Measurements from ENCODE around the gene UGT1A3. TPM values are rescaled to one million over a fixed set of nuclear protein-coding genes. Genes with fewer than 3 reads are reported as not detected.

UGT1A3 gene
- total and polyA plus RNA-seq, 4 donors, result 7.0 to 61.6 (median 18.2) TPM; not detected in 1

GRCh38 chr2:233779722-233780121 lies 50.9 kb downstream of the UGT1A3 start:
- no peak overlapping the region for H3K27ac ChIP-seq (ENCODE audit: low read depth in 1 of 2, low read length in 2 of 2)
- WGBS, result 93% methylated on average over 4 of the region's 4 CpGs
- H3K4me3 ChIP-seq (ENCODE audit: low read depth in 1 of 3, low read length in 3 of 3), result no peak overlapping the region
- no peak for DNase-seq (ENCODE audit: low spot score)
- TF ChIP-seq RXRA (IDR thresholded peaks at IDR 0.05), result no peak
- no peak for TF ChIP-seq HNF4A (conservative IDR thresholded peaks at IDR 0.05)
- TF ChIP-seq HNF4G (IDR thresholded peaks at IDR 0.05), result no peak
- no peak for TF ChIP-seq ATF3 (IDR thresholded peaks at IDR 0.05)
- TF ChIP-seq CTCF (IDR thresholded peaks at IDR 0.05; ENCODE audit: low read depth, low read length, missing input control), result no peak
- TF ChIP-seq ZBTB33 (IDR thresholded peaks at IDR 0.05), result no peak
- TF ChIP-seq FOXA1 (IDR thresholded peaks at IDR 0.05), result no peak
- TF ChIP-seq SP1 (IDR thresholded peaks at IDR 0.05), result no peak
- TF ChIP-seq YY1 (IDR thresholded peaks at IDR 0.05), result no peak
- TF ChIP-seq JUND (IDR thresholded peaks at IDR 0.05), result no peak
- H3K9me3 ChIP-seq (ENCODE audit: control insufficient read depth in 4 of 4, low read length in 3 of 4), result peaks cover 0 to 2% (median 0%) of the 10 kb centered on the region in 4 donors
- H3K36me3 ChIP-seq (ENCODE audit: control insufficient read depth in 4 of 4, insufficient read depth in 3 of 4, low read depth in 1 of 4, low read length in 3 of 4), result no peaks in the 10 kb centered on the region
- no peaks in the 10 kb centered on the region for H3K4me1 ChIP-seq (ENCODE audit: control insufficient read depth in 4 of 4, insufficient read depth in 4 of 4, low read length in 3 of 4)
- H3K9ac ChIP-seq (ENCODE audit: low read depth in 1 of 2, low read length in 2 of 2), result no peak overlapping the region
- H3K27me3 ChIP-seq (ENCODE audit: control insufficient read depth in 4 of 4, insufficient read depth in 4 of 4, low read length in 3 of 4), result no peaks in the 10 kb centered on the region

- 89% methylated on average over 4 of the region's 4 CpGs for WGBS
- H3K4me3 ChIP-seq (ENCODE audit: low read depth in 1 of 3, low read length in 3 of 3), result no peak overlapping the region
- H3K36me3 ChIP-seq (ENCODE audit: control insufficient read depth in 4 of 4, insufficient read depth in 3 of 4, low read depth in 1 of 4, low read length in 3 of 4), result no peaks in the 10 kb centered on the region
- H3K9ac ChIP-seq (ENCODE audit: low read depth in 1 of 2, low read length in 2 of 2), result no peak overlapping the region
- H3K27ac ChIP-seq (ENCODE audit: low read depth in 1 of 2, low read length in 2 of 2), result no peak overlapping the region
- no peak for DNase-seq (ENCODE audit: low spot score)
- peaks cover 0 to 2% (median 0%) of the 10 kb centered on the region in 4 donors for H3K9me3 ChIP-seq (ENCODE audit: control insufficient read depth in 4 of 4, low read length in 3 of 4)
- H3K27me3 ChIP-seq (ENCODE audit: control insufficient read depth in 4 of 4, insufficient read depth in 4 of 4, low read length in 3 of 4), result no peaks in the 10 kb centered on the region
- no peak for TF ChIP-seq EGR1 (IDR thresholded peaks at IDR 0.05; ENCODE audit: low read depth in 2 of 2)
- no peak for TF ChIP-seq HNF4A (conservative IDR thresholded peaks at IDR 0.05)
- no peak for TF ChIP-seq NR2F2 (IDR thresholded peaks at IDR 0.05)
- no peak for TF ChIP-seq ATF3 (IDR thresholded peaks at IDR 0.05)
- TF ChIP-seq CTCF (IDR thresholded peaks at IDR 0.05; ENCODE audit: low read depth, low read length, missing input control), result no peak
- no peak for TF ChIP-seq RXRA (IDR thresholded peaks at IDR 0.05)
- no peak for TF ChIP-seq TAF1 (conservative IDR thresholded peaks at IDR 0.05)
- no peak for TF ChIP-seq SP1 (IDR thresholded peaks at IDR 0.05)
- no peak for TF ChIP-seq RAD21 (IDR thresholded peaks at IDR 0.05)
- TF ChIP-seq MAX (IDR thresholded peaks at IDR 0.05), result no peak
- no peak for TF ChIP-seq REST (IDR thresholded peaks at IDR 0.05)
- no peak for TF ChIP-seq YY1 (IDR thresholded peaks at IDR 0.05)
- no peak for TF ChIP-seq HNF4G (IDR thresholded peaks at IDR 0.05)
- TF ChIP-seq GABPA (IDR thresholded peaks at IDR 0.05 in 1 of 2, conservative IDR thresholded peaks at IDR 0.05 in 1 of 2), result no peak
- TF ChIP-seq ZBTB33 (IDR thresholded peaks at IDR 0.05), result no peak
- no peak for TF ChIP-seq JUND (IDR thresholded peaks at IDR 0.05)
- no peaks in the 10 kb centered on the region for H3K4me1 ChIP-seq (ENCODE audit: control insufficient read depth in 4 of 4, insufficient read depth in 4 of 4, low read length in 3 of 4)
These were observed 51.9 kb downstream of the UGT1A3 start for GRCh38 chr2:233780771-233781170.

All from liver (tissue), 9 donors.